SK-N-MC (cell line): ENCODE results near the gene OR10R2.
"Not testable (repeated sequence)": the region's sequence is repeated elsewhere in the genome, so short reads cannot be mapped to it uniquely, and the experiment has no call there.

Experiments
- EZH2 ChIP-seq: fragments of 200-600 bp; sonication (generic); IDR thresholded peaks from one replicate; pipeline ENCODE4 v1.6.1; 2017; ENCODE audit warnings: antibody characterized with exemption
- POLR2AphosphoS5 ChIP-seq: IDR thresholded peaks from 2 replicates; pipeline ENCODE4 v1.6.1; 2012; ENCODE audit warnings: mild to moderate bottlenecking, low read depth, low read length, borderline replicate concordance

- not testable (repeated sequence) for TF ChIP-seq EZH2, POLR2AphosphoS5
These were observed 41.9 kb upstream of the OR10R2 start for GRCh38 chr1:158430163-158430562.
